ENCODE measurements around the gene XPC.

Gene XPC

DNA sequence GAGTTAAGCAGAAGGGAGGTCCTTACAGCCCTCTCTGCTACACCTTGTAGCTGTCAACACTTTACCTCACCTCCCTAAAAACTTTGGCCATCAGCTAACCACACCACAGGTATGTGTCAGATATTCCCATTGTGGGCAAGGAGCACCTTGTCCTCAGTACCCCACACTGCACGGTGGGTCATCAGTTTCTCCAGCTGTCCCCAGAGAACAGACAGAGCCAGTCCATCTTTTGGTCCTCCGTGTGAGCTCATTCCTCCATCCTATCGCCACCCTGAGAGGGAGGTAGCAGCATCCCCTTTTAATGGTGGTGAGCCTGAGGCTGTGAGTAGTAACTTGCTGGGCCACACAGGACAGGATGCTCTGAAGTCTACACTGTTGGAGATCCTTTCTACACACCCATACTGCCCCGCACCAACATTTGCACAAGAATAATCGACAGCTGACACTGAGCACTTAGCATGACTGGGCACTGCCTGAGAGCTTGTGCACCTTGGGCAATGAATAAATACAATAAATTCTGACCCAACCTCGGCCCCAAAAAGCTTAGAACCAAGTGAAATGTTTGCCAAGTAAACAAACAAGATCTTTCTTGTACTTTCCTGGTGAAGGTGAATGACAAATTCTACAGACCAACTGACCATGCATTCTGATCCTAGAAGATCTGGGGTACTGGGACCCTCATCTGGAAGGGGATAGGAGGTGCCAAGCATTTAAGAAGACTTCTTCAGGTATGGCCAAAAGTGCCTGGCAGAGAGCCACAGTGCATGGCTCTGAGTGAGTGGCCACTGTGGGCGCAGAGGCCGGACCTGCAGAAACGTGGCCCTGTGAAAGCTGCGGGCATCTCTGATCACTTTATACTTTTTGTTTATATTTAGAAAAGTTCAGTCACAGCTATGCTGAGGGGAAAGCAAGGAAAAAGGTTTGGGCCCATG, 60.7 kb downstream of the XPC start:
- no peak overlapping the region for H3K27ac ChIP-seq (ENCODE audit: extremely low read depth, low read depth, low read length)
- TF ChIP-seq ZNF366 (tag by site-specific recombination; conservative IDR thresholded peaks at IDR 0.05) (no peak), ZNF426 (tag by site-specific recombination; IDR thresholded peaks at IDR 0.05) (no peak), ZNF529 (tag by site-specific recombination; IDR thresholded peaks at IDR 0.05; ENCODE audit: insufficient replicate concordance) (no peak), ZNF830 (tag by site-specific recombination; IDR thresholded peaks at IDR 0.05; ENCODE audit: low read depth) (no peak), ZNF121 (tag by site-specific recombination; IDR thresholded peaks at IDR 0.05) (no peak), ZNF670 (tag by site-specific recombination; IDR thresholded peaks at IDR 0.05; ENCODE audit: low read depth) (no peak), ZNF544 (tag by site-specific recombination; IDR thresholded peaks at IDR 0.05) (no peak), ZNF2 (tag by site-specific recombination; IDR thresholded peaks at IDR 0.05) (no peak), ZNF221 (tag by site-specific recombination; IDR thresholded peaks at IDR 0.05; ENCODE audit: borderline replicate concordance) (no peak), ZNF394 (tag by site-specific recombination; IDR thresholded peaks at IDR 0.05; ENCODE audit: borderline replicate concordance) (no peak), PRDM6 (tag by site-specific recombination; IDR thresholded peaks at IDR 0.05) (no peak), ZFP37 (tag by site-specific recombination; IDR thresholded peaks at IDR 0.05) (no peak), ZNF404 (tag by site-specific recombination; IDR thresholded peaks at IDR 0.05) (no peak), ZNF792 (tag by site-specific recombination; IDR thresholded peaks at IDR 0.05) (no peak), KLF16 (tag by site-specific recombination; IDR thresholded peaks at IDR 0.05) (no peak), ZBTB17 (tag by site-specific recombination; IDR thresholded peaks at IDR 0.05) (no peak)
- peaks cover 4 to 77% of the 10 kb centered on the region in 2 experiments; a peak in 1 of 3 replicates for H3K36me3 ChIP-seq (ENCODE audit: control insufficient read depth in 2 of 2, insufficient read depth in 1 of 2, low read length in 2 of 2)
- ChIA-PET CTCF (interaction anchor here (0.6 kb wide), 1 partner anchor 350 kb away, joined by 4 read pairs; no protein-coding TSS in a partner anchor), POLR2A (no interaction called here)
- no peak overlapping the region for H3K4me3 ChIP-seq (ENCODE audit: low read depth, low read length)
- no peaks in the 10 kb centered on the region for H3K4me1 ChIP-seq (ENCODE audit: control insufficient read depth, insufficient read depth, low read length)
- no peaks in the 10 kb centered on the region for H3K9me3 ChIP-seq (ENCODE audit: control insufficient read depth, insufficient read depth, low read depth, low read length)

GRCh38 chr3:14113965-14114635, 64.3 kb downstream of the XPC start:
- H3K36me3 ChIP-seq (ENCODE audit: control insufficient read depth in 2 of 2, insufficient read depth in 1 of 2, low read length in 2 of 2), result peaks cover 4 to 66% of the 10 kb centered on the region in 2 experiments; a peak in 1 of 3 replicates
- POLR2A ChIA-PET, result interaction anchor here (1.5 kb wide), 1 partner anchor 11 kb away, joined by 6 read pairs; the partner anchor contains the start of genes CHCHD4 and TMEM43
- no peak overlapping the region for H3K4me3 ChIP-seq (ENCODE audit: low read depth, low read length)
- CTCF ChIA-PET, result interaction anchor here (0.6 to 2.9 kb wide), 6 partner anchors 30 to 225 kb away, joined by 3 to 16 read pairs (median 4); no protein-coding TSS in a partner anchor
- H3K9me3 ChIP-seq (ENCODE audit: control insufficient read depth, insufficient read depth, low read depth, low read length), result no peaks in the 10 kb centered on the region
- H3K4me1 ChIP-seq (ENCODE audit: control insufficient read depth, insufficient read depth, low read length), result no peaks in the 10 kb centered on the region
- no peak overlapping the region for H3K27ac ChIP-seq (ENCODE audit: extremely low read depth, low read depth, low read length)
- TF ChIP-seq PRDM2 (tag by site-specific recombination; IDR thresholded peaks at IDR 0.05; ENCODE audit: borderline replicate concordance), result no peak
- no peak for TF ChIP-seq TCF7L2 (IDR thresholded peaks at IDR 0.05; ENCODE audit: borderline replicate concordance, low read depth, low read length)
- TF ChIP-seq ZNF629 (tag by site-specific recombination; IDR thresholded peaks at IDR 0.05), result no peak
- TF ChIP-seq ZNF132 (tag by site-specific recombination; IDR thresholded peaks at IDR 0.05; ENCODE audit: borderline replicate concordance), result no peak
- TF ChIP-seq KLF17 (tag by site-specific recombination; IDR thresholded peaks at IDR 0.05), result no peak
- TF ChIP-seq ZNF548 (tag by site-specific recombination; IDR thresholded peaks at IDR 0.05), result no peak
- TF ChIP-seq SP2 (tag by site-specific recombination; IDR thresholded peaks at IDR 0.05), result no peak
- TF ChIP-seq FEZF1 (tag by site-specific recombination; IDR thresholded peaks at IDR 0.05), result no peak
- no peak for TF ChIP-seq ZNF169 (tag by site-specific recombination; IDR thresholded peaks at IDR 0.05)

All from HEK293 (cell line).